GM12875 (cell line): ENCODE data around the gene CEP85L.

Experiments
- H3K4me3 ChIP-seq: one replicate; pipeline ENCODE4 v1.5.1; 2011; ENCODE audit warnings: low read depth, low read length, control low read depth
- TF ChIP-seq, protein P1 (sequence below): IDR thresholded peaks from 2 replicates; pipeline ENCODE4 v1.5.1; 2011; ENCODE audit warnings: low read depth, mild to moderate bottlenecking, control low read depth, inconsistent platforms, low read length, moderate library complexity, borderline replicate concordance; ENCODE audit not compliant: insufficient read depth

CEP85L gene

DNA sequence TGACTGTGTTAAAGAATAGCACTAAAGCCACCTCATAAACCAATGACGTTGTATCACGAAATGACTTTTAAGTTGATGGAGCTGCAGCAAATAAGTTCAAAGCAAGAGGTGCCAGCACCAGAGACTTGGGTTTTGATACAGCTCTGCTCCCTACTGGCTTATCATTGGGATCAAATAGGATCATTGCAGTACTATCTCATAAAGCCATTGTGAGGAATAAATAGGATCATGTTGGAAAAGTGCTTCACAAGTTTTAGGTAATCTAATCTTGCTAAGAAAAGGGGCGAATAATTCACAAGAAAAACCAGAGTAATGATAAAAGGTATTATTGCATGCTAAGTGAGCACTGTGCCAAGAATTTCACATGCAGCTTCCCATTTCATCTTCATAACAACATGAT, 10.4 kb upstream of the CEP85L start:
- H3K4me3 ChIP-seq: no peak overlapping the region
- TF ChIP-seq, protein P1, sequence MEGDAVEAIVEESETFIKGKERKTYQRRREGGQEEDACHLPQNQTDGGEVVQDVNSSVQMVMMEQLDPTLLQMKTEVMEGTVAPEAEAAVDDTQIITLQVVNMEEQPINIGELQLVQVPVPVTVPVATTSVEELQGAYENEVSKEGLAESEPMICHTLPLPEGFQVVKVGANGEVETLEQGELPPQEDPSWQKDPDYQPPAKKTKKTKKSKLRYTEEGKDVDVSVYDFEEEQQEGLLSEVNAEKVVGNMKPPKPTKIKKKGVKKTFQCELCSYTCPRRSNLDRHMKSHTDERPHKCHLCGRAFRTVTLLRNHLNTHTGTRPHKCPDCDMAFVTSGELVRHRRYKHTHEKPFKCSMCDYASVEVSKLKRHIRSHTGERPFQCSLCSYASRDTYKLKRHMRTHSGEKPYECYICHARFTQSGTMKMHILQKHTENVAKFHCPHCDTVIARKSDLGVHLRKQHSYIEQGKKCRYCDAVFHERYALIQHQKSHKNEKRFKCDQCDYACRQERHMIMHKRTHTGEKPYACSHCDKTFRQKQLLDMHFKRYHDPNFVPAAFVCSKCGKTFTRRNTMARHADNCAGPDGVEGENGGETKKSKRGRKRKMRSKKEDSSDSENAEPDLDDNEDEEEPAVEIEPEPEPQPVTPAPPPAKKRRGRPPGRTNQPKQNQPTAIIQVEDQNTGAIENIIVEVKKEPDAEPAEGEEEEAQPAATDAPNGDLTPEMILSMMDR: no peak

DNA sequence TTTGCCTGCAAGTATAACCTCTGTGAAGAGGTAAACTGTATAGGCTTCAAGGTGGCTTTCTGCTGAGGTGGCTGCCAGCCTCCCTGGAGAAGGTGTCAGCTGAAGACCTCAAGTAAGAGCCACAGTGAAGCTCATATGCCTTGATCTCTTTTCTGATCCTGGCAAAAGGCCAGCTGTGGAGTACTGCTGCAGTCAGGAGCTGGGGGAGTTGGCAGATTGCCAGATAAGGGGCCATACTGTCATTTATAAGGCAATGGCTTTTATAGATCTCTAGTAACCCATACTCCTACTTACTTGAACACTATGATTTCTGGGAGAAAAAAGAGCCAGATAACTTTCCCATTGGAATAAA, 8.8 kb upstream of the CEP85L start:
- TF ChIP-seq, protein P1: no peak
- H3K4me3 ChIP-seq: no peak overlapping the region

DNA sequence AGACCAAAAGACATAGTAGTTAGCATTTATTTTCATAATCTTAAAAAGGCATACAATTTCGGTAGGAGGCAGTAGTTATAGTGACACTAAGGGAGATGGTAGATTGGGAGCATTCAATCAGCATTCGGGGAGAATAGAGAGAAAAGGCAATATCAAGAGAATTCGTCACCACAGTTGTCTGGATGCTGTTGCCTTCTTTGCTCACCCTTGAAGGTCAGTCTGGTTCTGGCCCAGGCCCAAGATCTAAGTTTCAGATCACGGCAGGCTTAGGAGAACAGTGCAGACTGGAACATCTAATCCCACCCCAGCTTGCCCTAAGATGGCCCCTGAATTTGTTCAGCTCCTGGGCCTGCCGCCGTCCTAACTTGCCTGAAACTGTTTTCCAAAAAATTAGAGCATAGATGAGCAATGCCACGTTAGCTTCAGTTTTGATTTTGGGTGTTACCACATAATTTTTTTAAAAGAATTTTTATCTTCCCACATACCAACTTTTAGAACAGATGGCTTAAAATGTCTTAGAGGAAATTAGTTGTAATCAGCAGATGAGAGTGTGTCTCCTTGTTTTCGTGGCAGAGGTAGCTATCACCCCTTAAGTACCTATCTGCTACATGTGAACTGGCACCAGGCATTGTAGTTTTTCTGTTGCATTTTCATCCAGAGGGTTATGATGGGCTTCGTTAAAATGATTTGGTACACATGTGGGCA, 8.3 kb upstream of the CEP85L start:
- no peak overlapping the region for H3K4me3 ChIP-seq
- TF ChIP-seq, protein P1: no peak

DNA sequence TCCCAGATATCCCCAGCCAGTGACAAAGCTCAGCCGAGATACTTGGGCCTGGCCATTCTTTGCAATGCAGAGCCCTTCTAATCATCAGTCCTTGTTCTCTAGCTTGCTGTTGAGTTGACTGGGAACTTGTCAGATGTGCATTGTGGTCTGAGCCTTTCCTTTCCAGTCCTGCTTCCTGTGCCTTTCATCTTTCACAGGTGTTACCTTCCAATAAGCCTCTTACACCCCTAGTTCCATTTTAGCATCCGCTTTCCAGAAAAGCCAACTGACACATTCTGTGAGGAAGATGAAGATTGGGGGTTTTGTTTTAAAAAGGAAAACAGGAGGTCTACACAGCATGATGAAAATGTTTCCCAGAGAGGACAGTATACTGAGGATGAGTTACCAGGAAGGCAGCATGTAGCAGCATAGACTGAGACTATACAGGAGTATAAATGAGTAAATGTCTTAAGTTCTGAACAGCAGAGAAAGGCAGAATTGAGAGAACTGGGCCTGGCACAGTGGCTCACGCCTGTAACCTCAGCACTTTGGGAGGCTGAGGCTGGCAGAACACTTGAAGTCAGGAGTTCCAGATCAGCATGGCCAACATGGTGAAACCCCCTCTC, 5.6 kb upstream of the CEP85L start:
- H3K4me3 ChIP-seq: no peak overlapping the region
- TF ChIP-seq, protein P1: no peak

DNA sequence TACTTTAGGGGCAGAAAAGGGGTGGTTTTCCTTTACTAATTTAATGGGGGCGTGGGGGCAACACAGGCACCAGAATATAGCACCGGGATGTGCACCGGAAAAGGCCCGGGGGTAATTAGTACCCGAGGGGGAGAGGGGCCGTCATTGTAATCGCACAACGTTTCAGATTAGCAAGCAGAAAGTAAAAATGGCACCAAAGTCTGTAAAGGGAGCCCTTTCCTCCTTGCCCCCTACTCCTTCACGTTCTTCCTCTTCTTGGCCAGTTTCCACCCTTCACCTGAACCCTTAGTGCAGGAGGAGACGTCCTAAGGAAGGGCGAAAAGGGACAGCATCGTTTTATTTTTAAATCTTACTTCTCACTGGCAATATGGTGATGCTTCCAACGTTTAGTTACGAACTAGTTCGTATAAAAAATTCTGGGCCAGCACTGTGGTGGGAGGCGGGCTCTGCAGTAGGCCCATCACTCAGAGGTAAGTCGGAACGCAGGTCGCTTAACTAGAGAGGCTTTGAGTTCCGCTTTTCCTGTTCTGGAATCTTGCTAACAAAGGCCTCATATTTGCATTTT, 742 bp upstream of the CEP85L start:
- TF ChIP-seq, protein P1: no peak
- H3K4me3 ChIP-seq: peak overlapping the region; percentile 69

DNA sequence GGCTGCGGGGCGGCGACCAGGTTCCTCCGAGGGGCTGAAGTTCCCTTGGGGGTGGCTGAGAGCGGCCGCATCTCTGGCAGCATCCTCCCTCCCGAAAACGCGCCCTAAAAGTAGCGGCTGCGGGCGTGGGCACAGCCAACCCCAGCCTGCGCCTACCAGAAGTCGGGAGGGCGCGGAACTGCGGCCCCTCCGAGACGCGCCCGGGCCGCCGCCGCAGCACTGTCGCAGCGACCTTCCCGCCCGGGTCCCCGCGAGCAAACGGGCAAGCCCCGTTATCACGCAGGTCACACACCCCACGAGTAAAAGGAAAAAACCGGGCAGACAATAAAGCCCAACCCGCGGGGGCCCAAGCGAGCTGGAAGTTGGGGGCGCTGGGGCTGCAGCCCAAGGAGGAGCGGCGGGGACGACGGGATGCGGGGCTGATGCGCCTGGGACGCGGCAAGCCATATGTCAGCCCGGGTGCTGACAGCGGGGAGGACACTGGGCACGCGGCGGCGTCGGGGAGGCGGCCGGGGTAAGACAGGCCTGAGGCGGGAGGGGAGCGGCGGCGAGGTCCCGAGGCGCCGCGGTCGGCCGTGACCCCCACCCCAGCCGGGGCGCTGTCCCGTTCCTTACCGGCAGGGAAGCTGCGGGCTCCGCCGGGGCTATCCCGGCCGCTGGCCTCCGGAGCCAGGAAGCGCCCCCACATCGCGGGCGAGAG, 659 bp downstream of the CEP85L start:
- TF ChIP-seq, protein P1: 0 out of 2 replicates have a peak, but pooled peaks have one; percentile 19
- H3K4me3 ChIP-seq: peak overlapping the region; percentile 69
